GM21367 (cell line): ENCODE measurements around the gene XDH.

Source experiments
- ATAC-seq: cut with Tn5 transposase; IDR thresholded peaks from one replicate; pipeline ENCODE4 v1.9.1; 2021; ENCODE audit not compliant: unreplicated experiment

Gene XDH

GRCh38 chr2:31333046-31333445 lies 81.5 kb downstream of the XDH start:
- ATAC-seq, result no peak

DNA sequence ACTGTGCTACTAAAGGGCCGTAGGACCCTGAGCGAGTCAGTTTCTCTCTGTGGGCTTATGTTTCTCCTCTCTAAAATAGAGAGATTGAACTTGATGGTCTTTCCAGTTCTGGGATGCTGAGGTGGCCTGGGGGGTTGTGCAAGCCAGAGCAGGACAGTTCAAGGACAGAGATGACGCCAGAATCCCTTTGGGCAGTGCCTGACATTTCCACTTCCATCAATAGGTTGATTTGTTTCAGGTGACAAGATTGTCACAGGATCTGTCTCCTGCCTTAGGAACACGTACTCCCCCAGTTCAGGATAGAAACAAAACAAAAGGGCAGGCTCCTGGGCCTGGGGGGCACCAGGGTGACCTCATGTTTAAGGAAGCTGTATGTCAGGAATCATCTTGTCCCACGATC lies 82.0 kb downstream of the XDH start:
- ATAC-seq, result no peak

- no peak for ATAC-seq
Observed at GRCh38 chr2:31331156-31331555, 83.4 kb downstream of the XDH start.

- no peak for ATAC-seq
Observed at GRCh38 chr2:31329081-31329625, 85.4 kb downstream of the XDH start.

DNA sequence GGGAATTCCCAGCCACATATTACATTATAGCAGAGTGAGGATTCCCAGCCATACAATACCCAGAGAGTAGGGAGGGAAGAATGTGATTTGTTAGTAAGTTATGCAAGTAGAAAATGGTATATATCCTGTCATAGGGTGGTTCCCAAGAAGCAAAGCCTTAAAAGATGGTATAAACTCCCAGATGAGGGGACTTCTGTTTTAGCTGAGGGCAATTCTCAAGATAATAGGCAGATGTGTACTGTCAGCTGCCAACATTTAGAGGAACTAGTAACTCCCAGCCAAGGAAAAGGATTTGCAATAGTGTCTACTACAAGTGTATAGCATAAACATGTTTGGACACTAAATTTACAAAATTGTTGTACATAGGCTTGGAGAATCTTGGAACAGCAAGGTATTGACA lies 86.5 kb downstream of the XDH start:
- no peak for ATAC-seq

GRCh38 chr2:31327505-31327904 lies 87.0 kb downstream of the XDH start:
- no peak for ATAC-seq

- peak; percentile 72 for ATAC-seq
Observed at GRCh38 chr2:31324016-31324633, 90.4 kb downstream of the XDH start.

DNA sequence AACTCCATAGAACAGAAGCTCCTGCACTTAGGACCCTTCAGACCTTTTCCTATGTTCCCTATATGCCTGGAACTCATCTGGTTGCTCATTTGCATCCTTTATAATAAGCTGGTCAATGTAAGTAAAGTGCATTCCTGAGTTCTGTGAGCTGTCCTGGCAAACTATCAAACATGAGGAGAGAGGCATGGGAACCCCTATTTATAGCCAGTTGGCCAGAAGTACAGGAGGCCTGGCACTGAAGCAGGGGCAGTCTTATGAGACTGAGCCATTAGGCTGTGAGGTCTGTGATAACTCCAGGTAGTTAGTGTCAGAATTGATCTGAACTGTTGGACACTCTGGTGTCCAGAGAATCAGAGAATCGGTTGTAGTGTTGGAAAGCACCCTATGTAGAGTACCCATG lies 92.2 kb downstream of the XDH start:
- ATAC-seq, result no peak

- ATAC-seq, result peak; percentile 43
Observed at GRCh38 chr2:31319406-31320175, 95.0 kb downstream of the XDH start.

- ATAC-seq, result peak; percentile 57
Observed at GRCh38 chr2:31318361-31319336, 95.9 kb downstream of the XDH start.

GRCh38 chr2:31317396-31317795 lies 97.1 kb downstream of the XDH start:
- no peak for ATAC-seq

DNA sequence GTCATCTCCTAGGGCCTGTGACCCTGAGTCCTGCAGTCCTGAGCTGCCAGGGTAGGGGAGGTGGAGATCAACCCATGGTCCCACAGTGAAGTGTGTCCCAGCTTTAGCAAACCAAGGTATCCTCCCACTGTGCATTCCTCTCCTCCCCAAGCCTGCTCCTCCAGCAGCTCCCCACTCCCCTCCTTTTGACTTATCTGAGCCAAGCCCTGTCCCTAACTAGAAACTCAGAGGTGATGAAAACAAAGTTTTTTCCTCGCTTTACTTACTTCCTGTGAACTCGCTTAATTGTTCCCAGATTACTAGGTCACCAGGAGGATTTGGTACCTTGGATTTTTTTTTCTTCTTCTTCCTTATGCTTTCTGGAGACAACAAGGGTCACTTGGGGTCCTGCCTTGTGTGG lies 99.8 kb downstream of the XDH start:
- no peak for ATAC-seq

DNA sequence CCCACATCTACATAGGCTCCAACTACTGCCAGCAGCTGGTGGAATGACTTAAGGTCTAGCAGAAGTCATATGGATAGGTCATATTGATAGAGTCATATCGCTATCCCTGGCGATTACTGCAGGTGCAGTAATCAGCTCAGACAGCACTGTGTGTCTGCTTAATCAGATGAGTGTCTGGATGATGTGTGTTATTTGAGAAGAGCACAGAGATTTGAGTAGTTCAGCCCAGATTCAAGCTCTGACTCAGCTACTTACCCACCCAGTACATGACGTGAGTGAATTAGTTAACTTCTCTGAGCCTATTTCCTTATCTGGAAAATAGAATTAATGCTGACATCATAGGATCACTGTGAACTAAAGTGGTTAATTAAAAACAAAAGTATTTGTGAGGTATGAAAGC lies 101.6 kb downstream of the XDH start:
- no peak for ATAC-seq

DNA sequence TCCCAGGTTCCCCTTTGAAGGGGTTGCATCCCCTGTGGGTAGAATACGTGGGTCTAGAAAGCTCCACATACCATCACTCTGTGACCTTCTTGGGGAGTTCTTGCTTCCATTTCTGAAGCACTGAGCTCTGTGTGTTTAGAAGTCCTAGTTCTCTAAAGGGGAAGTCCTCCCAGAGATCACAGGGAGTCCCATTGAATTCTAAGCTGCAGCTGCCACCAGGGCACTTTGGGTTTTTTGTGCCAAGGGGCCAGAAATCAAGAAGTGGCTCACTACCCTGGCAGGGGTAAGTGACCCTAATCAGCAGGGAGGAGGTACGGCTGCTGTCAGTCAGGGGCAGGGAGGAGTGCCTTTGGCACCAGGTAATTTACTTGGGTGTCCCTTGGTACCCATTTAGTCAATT lies 109.7 kb downstream of the XDH start:
- no peak for ATAC-seq

GRCh38 chr2:31302940-31303563 lies 111.5 kb downstream of the XDH start:
- ATAC-seq, result no peak

DNA sequence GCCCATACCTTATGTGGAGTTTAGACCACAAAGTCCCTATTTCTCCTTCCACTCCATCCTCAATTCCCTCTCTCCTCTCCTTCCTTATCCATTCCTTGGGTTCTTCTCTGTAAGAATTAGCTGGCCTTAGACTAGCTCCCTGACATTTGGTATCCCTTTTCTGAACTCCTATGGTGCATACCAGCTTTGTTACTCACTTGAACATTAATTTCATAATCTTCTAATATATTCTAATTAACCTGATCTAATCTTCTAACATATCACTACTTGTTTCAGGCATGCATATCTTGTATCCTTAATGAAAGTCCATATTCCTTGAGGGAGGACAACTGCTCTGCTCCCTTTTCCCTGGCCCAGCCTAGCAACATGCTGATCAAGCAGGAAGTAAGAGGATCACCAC lies 114.2 kb downstream of the XDH start:
- no peak for ATAC-seq

- no peak for ATAC-seq
Observed at GRCh38 chr2:31299547-31299946, 115.0 kb downstream of the XDH start.

- no peak for ATAC-seq
Observed at GRCh38 chr2:31297751-31298150, 116.8 kb downstream of the XDH start.

DNA sequence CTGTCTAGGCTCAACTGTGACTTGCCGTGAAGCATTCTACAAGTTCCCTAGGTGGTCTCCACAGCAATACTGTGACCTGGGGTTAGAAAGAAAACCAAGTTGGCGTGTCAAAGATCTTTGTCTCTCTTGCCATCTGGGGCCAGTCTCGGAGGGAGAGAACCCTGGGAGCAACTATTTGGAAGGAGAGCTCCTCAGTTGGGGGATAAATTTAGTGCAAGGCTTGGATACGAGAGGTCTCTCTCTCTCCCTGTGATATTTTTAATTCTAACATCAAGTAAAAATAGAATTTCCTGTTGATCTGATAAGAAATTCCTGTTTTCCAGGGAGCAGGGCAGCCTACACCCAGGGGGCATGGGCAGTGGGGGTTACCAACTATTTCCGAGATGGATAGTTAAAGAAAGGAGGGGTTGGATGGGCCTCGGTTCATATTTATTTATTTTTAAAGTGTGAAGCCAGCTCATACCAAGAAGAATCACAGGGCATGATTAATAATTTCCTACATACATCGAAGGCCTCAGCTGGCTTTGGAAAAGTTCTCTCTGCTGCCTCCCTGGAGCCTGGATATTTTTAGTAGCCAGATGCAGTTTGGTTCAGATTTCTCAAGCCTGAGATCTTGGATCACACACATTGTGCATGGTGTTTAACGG lies 117.8 kb downstream of the XDH start:
- no peak for ATAC-seq

- no peak for ATAC-seq
Observed at GRCh38 chr2:31294196-31294595, 120.3 kb downstream of the XDH start.
